Ammon's horn (tissue), 1 donor: ENCODE measurements around the gene MPV17.
"Not testable (repeated sequence)": the region's sequence is repeated elsewhere in the genome, so short reads cannot be mapped to it uniquely, and the experiment has no call there.

Source experiments
- DNase-seq: peaks from one replicate; pipeline ENCODE4 v3.0.0-alpha.2; 2016; ENCODE audit warnings: low spot score

The MPV17 gene

GRCh38 chr2:27322766-27323595, at the start of gene MPV17:
TSS of gene MPV17 (minus strand) at chr2:27323097. CDS start at chr2:27322517, 580 bp downstream.
- DNase-seq, result peak; percentile 96

- peak; percentile 29 for DNase-seq
These were observed 48.1 kb upstream of the MPV17 start for GRCh38 chr2:27370816-27371620.

GRCh38 chr2:27370026-27370815, 47.3 kb upstream of the MPV17 start, which contains the start of the genes EIF2B4 and SNX17:
TSS of gene EIF2B4 (minus strand) at chr2:27370338. CDS start at chr2:27370314, 24 bp downstream.
TSS of gene SNX17 (plus strand) at chr2:27370616. CDS start at chr2:27370744, 128 bp downstream.
- DNase-seq, result peak; percentile 99

- peak; percentile 64 for DNase-seq
These were observed 46.7 kb upstream of the MPV17 start for GRCh38 chr2:27369471-27370025.

- DNase-seq, result no peak
These were observed 41.0 kb upstream of the MPV17 start for GRCh38 chr2:27363933-27364332.

GRCh38 chr2:27362678-27363420, 40.0 kb upstream of the MPV17 start:
- no peak for DNase-seq

GRCh38 chr2:27356382-27357181, 33.7 kb upstream of the MPV17 start, which contains the start of gene GTF3C2:
TSS of gene GTF3C2 (minus strand) at chr2:27356764. CDS start at chr2:27343554, 13,210 bp downstream.
- peak; percentile 97 for DNase-seq

- peak; percentile 16 for DNase-seq
These were observed 33.1 kb upstream of the MPV17 start for GRCh38 chr2:27356056-27356381.

- no peak for DNase-seq
These were observed 31.7 kb upstream of the MPV17 start for GRCh38 chr2:27354597-27354927.

GRCh38 chr2:27353762-27354596, 31.1 kb upstream of the MPV17 start:
- DNase-seq, result no peak

GRCh38 chr2:27353386-27353761, 30.5 kb upstream of the MPV17 start:
- not testable (repeated sequence) for DNase-seq

GRCh38 chr2:27351802-27352598, 29.1 kb upstream of the MPV17 start:
- DNase-seq, result no peak

GRCh38 chr2:27350106-27350693, 27.3 kb upstream of the MPV17 start:
- no peak for DNase-seq

- DNase-seq, result no peak
These were observed 24.7 kb upstream of the MPV17 start for GRCh38 chr2:27347641-27348040.

- no peak for DNase-seq
These were observed 13.3 kb upstream of the MPV17 start for GRCh38 chr2:27336173-27336572.

GRCh38 chr2:27335311-27335710, 12.4 kb upstream of the MPV17 start:
- no peak for DNase-seq

- no peak for DNase-seq
These were observed 1.8 kb upstream of the MPV17 start for GRCh38 chr2:27324720-27325119.
